GM06990 (cell line): ENCODE results near the gene PPFIA2.

Experiments
- DNase-seq: peaks from one replicate; pipeline ENCODE4 v3.0.0-alpha.2; 2011; ENCODE audit not compliant: insufficient read length; ENCODE audit errors: extremely low read depth
- H3K27me3 ChIP-seq: replicated peaks from 2 replicates; pipeline ENCODE4 v1.6.0; 2011; ENCODE audit warnings: low read length; ENCODE audit not compliant: control insufficient read depth, insufficient read depth
- H3K36me3 ChIP-seq: 2 replicates; pipeline ENCODE4 v1.5.1; 2011; ENCODE audit warnings: low read length; ENCODE audit not compliant: control insufficient read depth, insufficient read depth
- H3K4me3 ChIP-seq: replicated peaks from 2 replicates; pipeline ENCODE4 v1.5.1; 2011; ENCODE audit warnings: low read depth, mild to moderate bottlenecking, control low read depth, low read length
- CTCF ChIP-seq: IDR thresholded peaks from 2 replicates; pipeline ENCODE4 v1.5.1; 2011; ENCODE audit warnings: low read length, control low read depth, mild to moderate bottlenecking, inconsistent platforms; ENCODE audit not compliant: insufficient read depth, poor library complexity, severe bottlenecking

Gene PPFIA2

GRCh38 chr12:81360916-81361315 is 398.2 kb downstream of the PPFIA2 start:
- Histone ChIP-seq H3K27me3 (no peaks in the 10 kb centered on the region), H3K36me3 (no peaks in the 10 kb centered on the region), H3K4me3 (no peak overlapping the region)
- no peak for DNase-seq
- no peak for TF ChIP-seq CTCF

DNA sequence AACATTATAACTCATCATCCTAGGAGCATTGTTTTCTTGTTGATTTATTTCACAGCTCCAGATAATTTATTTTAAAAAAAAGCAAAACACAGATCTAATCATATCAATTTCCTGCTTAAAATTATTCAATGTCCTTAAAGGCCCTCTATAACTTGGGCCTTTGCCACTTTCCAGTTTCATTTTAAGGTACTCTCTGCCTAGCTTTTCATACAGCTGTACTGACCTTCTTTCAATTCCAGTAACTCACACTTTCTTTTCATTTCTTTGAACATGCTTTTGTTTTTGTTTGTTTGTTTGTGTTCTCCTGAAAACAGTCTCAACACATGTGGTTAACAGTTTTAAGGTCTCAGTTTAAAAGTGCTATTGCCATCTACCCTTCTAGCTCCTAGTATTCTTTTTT is 399.4 kb downstream of the PPFIA2 start:
- no peak for DNase-seq
- Histone ChIP-seq H3K27me3 (no peaks in the 10 kb centered on the region), H3K4me3 (no peak overlapping the region), H3K36me3 (no peaks in the 10 kb centered on the region)
- TF ChIP-seq CTCF = no peak

GRCh38 chr12:81354327-81354932 is 404.7 kb downstream of the PPFIA2 start:
- Histone ChIP-seq H3K27me3 (no peaks in the 10 kb centered on the region), H3K4me3 (no peak overlapping the region), H3K36me3 (no peaks in the 10 kb centered on the region)
- TF ChIP-seq CTCF = no peak
- no peak for DNase-seq

- DNase-seq = no peak
- Histone ChIP-seq H3K4me3 (no peak overlapping the region), H3K36me3 (no peaks in the 10 kb centered on the region), H3K27me3 (no peaks in the 10 kb centered on the region)
- no peak for TF ChIP-seq CTCF
These were observed 408.8 kb downstream of the PPFIA2 start for GRCh38 chr12:81350309-81350708.

GRCh38 chr12:81347404-81347803 is 411.7 kb downstream of the PPFIA2 start:
- H3K4me3 ChIP-seq = no peak overlapping the region
- H3K27me3 ChIP-seq = no peaks in the 10 kb centered on the region
- no peak for DNase-seq
- no peak for TF ChIP-seq CTCF
- no peaks in the 10 kb centered on the region for H3K36me3 ChIP-seq

DNA sequence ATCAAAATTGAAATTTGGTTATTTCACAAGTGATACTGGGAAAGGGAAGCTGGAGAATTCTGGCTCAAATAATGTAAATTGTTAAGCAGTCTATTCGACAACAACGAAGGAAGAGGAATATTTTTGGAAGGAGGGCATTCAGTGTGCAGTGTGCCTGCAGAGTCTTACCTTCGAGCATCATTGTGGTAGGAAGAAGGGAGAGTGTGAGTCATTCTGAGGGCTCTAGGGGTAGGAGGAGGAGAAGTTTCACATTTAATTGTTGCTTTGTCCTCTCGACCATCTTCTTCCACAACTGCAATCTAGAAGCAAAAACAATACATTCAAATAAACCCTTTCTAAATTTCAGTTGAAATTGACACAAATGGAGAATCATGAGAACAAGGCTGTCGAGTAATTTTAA is 418.2 kb downstream of the PPFIA2 start:
- no peaks in the 10 kb centered on the region for H3K36me3 ChIP-seq
- TF ChIP-seq CTCF = no peak
- no peak for DNase-seq
- no peaks in the 10 kb centered on the region for H3K27me3 ChIP-seq
- no peak overlapping the region for H3K4me3 ChIP-seq
